Measurements from ENCODE around the gene PPP2R2B.

The PPP2R2B gene

GRCh38 chr5:146778795-146779194 is 99.8 kb downstream of the PPP2R2B start:
- FAIRE-seq: no peak

GRCh38 chr5:146778261-146778660 is 100.3 kb downstream of the PPP2R2B start:
- no peak for FAIRE-seq

- FAIRE-seq: no peak
These were observed 105.6 kb downstream of the PPP2R2B start for GRCh38 chr5:146772881-146773466.

- no peak for FAIRE-seq
These were observed 107.6 kb downstream of the PPP2R2B start for GRCh38 chr5:146770980-146771379.

GRCh38 chr5:146770546-146770945 is 108.0 kb downstream of the PPP2R2B start:
- no peak for FAIRE-seq

- FAIRE-seq: no peak
These were observed 111.0 kb downstream of the PPP2R2B start for GRCh38 chr5:146767534-146767933.

GRCh38 chr5:146766013-146766412 is 112.5 kb downstream of the PPP2R2B start:
- no peak for FAIRE-seq

GRCh38 chr5:146765089-146765832 is 113.3 kb downstream of the PPP2R2B start:
- no peak for FAIRE-seq

GRCh38 chr5:146762830-146763229 is 115.7 kb downstream of the PPP2R2B start:
- FAIRE-seq: no peak

GRCh38 chr5:146761811-146762210 is 116.7 kb downstream of the PPP2R2B start:
- no peak for FAIRE-seq

- FAIRE-seq: no peak
These were observed 119.6 kb downstream of the PPP2R2B start for GRCh38 chr5:146758938-146759337.

- FAIRE-seq: no peak
These were observed 120.5 kb downstream of the PPP2R2B start for GRCh38 chr5:146758076-146758475.

GRCh38 chr5:146756546-146756945 is 122.0 kb downstream of the PPP2R2B start:
- FAIRE-seq: no peak

- no peak for FAIRE-seq
These were observed 122.8 kb downstream of the PPP2R2B start for GRCh38 chr5:146755793-146756192.

GRCh38 chr5:146754621-146755020 is 123.9 kb downstream of the PPP2R2B start:
- no peak for FAIRE-seq

GRCh38 chr5:146753641-146754040 is 124.9 kb downstream of the PPP2R2B start:
- FAIRE-seq: no peak

- no peak for FAIRE-seq
These were observed 126.7 kb downstream of the PPP2R2B start for GRCh38 chr5:146751781-146752401.

GRCh38 chr5:146751054-146751453 is 127.5 kb downstream of the PPP2R2B start:
- no peak for FAIRE-seq

GRCh38 chr5:146748533-146748932 is 130.0 kb downstream of the PPP2R2B start:
- FAIRE-seq: no peak

GRCh38 chr5:146745931-146746577 is 132.5 kb downstream of the PPP2R2B start:
- FAIRE-seq: no peak

GRCh38 chr5:146744068-146744745 is 134.3 kb downstream of the PPP2R2B start:
- FAIRE-seq: no peak

GRCh38 chr5:146734936-146735577 is 143.5 kb downstream of the PPP2R2B start:
- no peak for FAIRE-seq

GRCh38 chr5:146732962-146733361 is 145.6 kb downstream of the PPP2R2B start:
- no peak for FAIRE-seq
